H9 (cell line): ENCODE data around the gene DNAJB4. TPM values are rescaled to one million over a fixed set of nuclear protein-coding genes. Genes with fewer than 3 reads are reported as not detected.

Experiments
- DNase-seq: peaks from one replicate; pipeline ENCODE4 v3.0.0-alpha.2; 2017
- H2AFZ ChIP-seq: one replicate; pipeline ENCODE4 v1.6.1; 2013; ENCODE audit warnings: mild to moderate bottlenecking, low read length, control low read depth, moderate library complexity
- H2AK5ac ChIP-seq: 2 replicates; pipeline ENCODE4 v1.6.1; 2013; ENCODE audit warnings: low read length, control low read depth, mixed read lengths; ENCODE audit not compliant: insufficient read length
- H2BK120ac ChIP-seq: one replicate; pipeline ENCODE4 v1.6.1; 2013; ENCODE audit warnings: low read depth, mild to moderate bottlenecking, low read length, control low read depth, inconsistent platforms; ENCODE audit not compliant: poor library complexity, severe bottlenecking
- H2BK12ac ChIP-seq: 2 replicates; pipeline ENCODE4 v1.6.1; 2013; ENCODE audit warnings: low read length, control low read depth, mixed read lengths, low read depth; ENCODE audit not compliant: insufficient read length
- H2BK15ac ChIP-seq: 2 replicates; pipeline ENCODE4 v1.6.1; 2013; ENCODE audit warnings: low read depth, low read length, control low read depth
- H2BK20ac ChIP-seq: one replicate; pipeline ENCODE4 v1.6.1; 2013; ENCODE audit warnings: low read depth, mild to moderate bottlenecking, low read length, control low read depth, inconsistent platforms; ENCODE audit not compliant: poor library complexity, severe bottlenecking
- H2BK5ac ChIP-seq: 2 replicates; pipeline ENCODE4 v1.6.1; 2013; ENCODE audit warnings: low read length, control low read depth, mixed read lengths; ENCODE audit not compliant: insufficient read length
- H3K14ac ChIP-seq: 2 replicates; pipeline ENCODE4 v1.6.1; 2013; ENCODE audit warnings: low read length, control low read depth; ENCODE audit not compliant: insufficient read depth
- H3K18ac ChIP-seq: 2 replicates; pipeline ENCODE4 v1.6.1; 2013; ENCODE audit warnings: low read depth, mild to moderate bottlenecking, mixed read lengths, low read length, control low read depth; ENCODE audit not compliant: insufficient read length
- H3K23ac ChIP-seq: 2 replicates; pipeline ENCODE4 v1.6.1; 2013; ENCODE audit warnings: low read length, control low read depth, mixed read lengths, low read depth; ENCODE audit not compliant: insufficient read length
- H3K23me2 ChIP-seq: 2 replicates; pipeline ENCODE4 v1.6.1; 2013; ENCODE audit warnings: low read depth, mild to moderate bottlenecking, mixed read lengths, low read length, control low read depth; ENCODE audit not compliant: insufficient read length, poor library complexity, severe bottlenecking
- H3K27ac ChIP-seq: 2 replicates; pipeline ENCODE4 v1.5.1; 2013; ENCODE audit warnings: low read length, control low read depth, mixed read lengths, low read depth; ENCODE audit not compliant: insufficient read length
- H3K27me3 ChIP-seq: 2 replicates; pipeline ENCODE4 v1.6.1; 2013; ENCODE audit warnings: low read length, control low read depth, inconsistent platforms; ENCODE audit not compliant: insufficient read depth
- H3K4ac ChIP-seq: 2 replicates; pipeline ENCODE4 v1.6.1; 2013; ENCODE audit warnings: low read depth, mild to moderate bottlenecking, control low read depth, inconsistent platforms, low read length, moderate library complexity
- H3K4me1 ChIP-seq: 2 replicates; pipeline ENCODE4 v1.6.1; 2013; ENCODE audit warnings: low read length, control low read depth, inconsistent platforms; ENCODE audit not compliant: insufficient read depth
- H3K4me2 ChIP-seq: 2 replicates; pipeline ENCODE4 v1.6.1; 2013; ENCODE audit warnings: low read length, control low read depth, mixed read lengths; ENCODE audit not compliant: insufficient read length, insufficient read depth
- H3K56ac ChIP-seq: 2 replicates; pipeline ENCODE4 v1.6.1; 2013; ENCODE audit warnings: low read depth, mild to moderate bottlenecking, mixed read lengths, low read length, control low read depth; ENCODE audit not compliant: insufficient read length
- H3K79me1 ChIP-seq: 2 replicates; pipeline ENCODE4 v1.6.1; 2013; ENCODE audit warnings: low read depth, mild to moderate bottlenecking, moderate library complexity, low read length, control low read depth, inconsistent platforms; ENCODE audit not compliant: insufficient read depth, poor library complexity, severe bottlenecking
- H3K79me2 ChIP-seq: 2 replicates; pipeline ENCODE4 v1.6.1; 2013; ENCODE audit warnings: low read length, control low read depth, inconsistent platforms; ENCODE audit not compliant: insufficient read depth
- H3K9ac ChIP-seq: 2 replicates; pipeline ENCODE4 v1.6.1; 2013; ENCODE audit warnings: low read length, control low read depth, mixed read lengths; ENCODE audit not compliant: insufficient read length; ENCODE audit errors: extremely low read depth
- H3K9me3 ChIP-seq: one replicate; pipeline ENCODE4 v1.6.1; 2013; ENCODE audit warnings: low read depth, low read length, inconsistent platforms; ENCODE audit not compliant: control insufficient read depth
- H3T11ph ChIP-seq: one replicate; pipeline ENCODE4 v1.6.1; 2013; ENCODE audit warnings: mild to moderate bottlenecking, low read length, control low read depth, inconsistent platforms
- H4K20me1 ChIP-seq: one replicate; pipeline ENCODE4 v1.6.1; 2013; ENCODE audit not compliant: control insufficient read depth, insufficient read length, insufficient read depth
- H4K5ac ChIP-seq: 2 replicates; pipeline ENCODE4 v1.6.1; 2013; ENCODE audit warnings: low read depth, mild to moderate bottlenecking, mixed read lengths, low read length, control low read depth; ENCODE audit not compliant: insufficient read length
- H4K8ac ChIP-seq: replicated peaks from 2 replicates; pipeline ENCODE4 v1.6.1; 2013; ENCODE audit warnings: low read length, control low read depth, mixed read lengths, low read depth; ENCODE audit not compliant: insufficient read length
- H4K91ac ChIP-seq: 2 replicates; pipeline ENCODE4 v1.6.1; 2013; ENCODE audit warnings: low read depth, mild to moderate bottlenecking, moderate library complexity, mixed read lengths, low read length, control low read depth; ENCODE audit not compliant: insufficient read length
- H3K27ac Mint-ChIP-seq, 3 experiments: 2 replicates in 2 of 3; 3 replicates in 1 of 3; pipeline ENCODE4 v1.8.0; 2020 to 2021; ENCODE audit warnings: mixed read lengths in 3 of 3, mild to moderate bottlenecking in 1 of 3, moderate library complexity in 1 of 3
- H3K27me3 Mint-ChIP-seq: 2 replicates; pipeline ENCODE4 v1.8.0; 2021; ENCODE audit warnings: low read depth, mild to moderate bottlenecking, moderate library complexity, mixed read lengths
- H3K36me3 Mint-ChIP-seq, 3 experiments: 2 replicates in 2 of 3; 3 replicates in 1 of 3; pipeline ENCODE4 v1.8.0; 2020 to 2021; ENCODE audit warnings: low read depth in 3 of 3, mixed read lengths in 3 of 3; ENCODE audit not compliant: insufficient read depth in 1 of 3
- H3K4me1 Mint-ChIP-seq, 2 experiments: 2 replicates each; pipeline ENCODE4 v1.8.0; 2020; ENCODE audit warnings: mixed read lengths in 2 of 2
- H3K4me3 Mint-ChIP-seq, 2 experiments: 2 replicates in 1 of 2; 3 replicates in 1 of 2; pipeline ENCODE4 v1.8.0; 2020 to 2021; ENCODE audit warnings: mild to moderate bottlenecking in 2 of 2, mixed read lengths in 2 of 2, moderate library complexity in 1 of 2
- H3K9me3 Mint-ChIP-seq, 2 experiments: 2 replicates in 1 of 2; 3 replicates in 1 of 2; pipeline ENCODE4 v1.8.0; 2020; ENCODE audit warnings: mild to moderate bottlenecking in 2 of 2, mixed read lengths in 2 of 2, moderate library complexity in 1 of 2
- CTCF ChIP-seq: fragments of 200-600 bp; sonication (generic); conservative IDR thresholded peaks from 3 replicates; pipeline ENCODE4 v1.8.0; 2021; ENCODE audit warnings: antibody characterized with exemption, mild to moderate bottlenecking
- WGBS: extraction: QIAGEN DNeasy Blood & Tissue Kit; methylation state at CpG from one replicate; pipeline ENCODE4 v1.1.7; 2013; ENCODE audit warnings: missing lambda C conversion rate, low lambda C conversion rate, mixed read lengths; ENCODE audit not compliant: insufficient read length; ENCODE audit errors: extremely low coverage; 5-methylcytosine and 5-hydroxymethylcytosine counted together
- total RNA-seq: library from RNA; stranded (reverse); gene quantifications from 2 replicates; pipeline ENCODE4 v1.2.1, GENCODE V29; 2021

DNAJB4 gene
- total RNA-seq, 1 experiment from 2014 or later = 8.1 TPM

GRCh38 chr1:78047631-78048030, 42.9 kb downstream of the DNAJB4 start:
- H3K79me1 ChIP-seq = no peaks in the 10 kb centered on the region
- H3K4me2 ChIP-seq = no peak overlapping the region
- no peaks in the 10 kb centered on the region for H3K79me2 ChIP-seq
- no peak overlapping the region for H3K14ac ChIP-seq
- no peak overlapping the region for H4K91ac ChIP-seq
- H4K8ac ChIP-seq = no peak overlapping the region
- peaks cover 48% of the 10 kb centered on the region for H3K27me3 Mint-ChIP-seq
- TF ChIP-seq CTCF = no peak
- no peak overlapping the region for H3K9ac ChIP-seq
- no peak overlapping the region for H2BK12ac ChIP-seq
- no peak overlapping the region for H2BK120ac ChIP-seq
- no peak overlapping the region for H2AFZ ChIP-seq
- no peak overlapping the region for H3K27ac Mint-ChIP-seq
- no peak overlapping the region for H2BK15ac ChIP-seq
- H3K56ac ChIP-seq = no peak overlapping the region
- peaks cover 18 to 22% of the 10 kb centered on the region in 2 experiments for H3K4me1 Mint-ChIP-seq
- H3K23me2 ChIP-seq = peaks cover 7% of the 10 kb centered on the region
- H4K5ac ChIP-seq = no peak overlapping the region
- peaks cover 3% of the 10 kb centered on the region; the same call in 1 of the 2 replicates for H3K27me3 ChIP-seq
- WGBS = no CpG with 5 or more reads among the region's 3 CpGs
- no peak overlapping the region for H3K23ac ChIP-seq
- no peaks in the 10 kb centered on the region for H3K9me3 Mint-ChIP-seq
- peaks cover 2% of the 10 kb centered on the region; the same call in 1 of the 2 replicates for H3K4me1 ChIP-seq
- no peak overlapping the region for H2BK20ac ChIP-seq
- H3K36me3 Mint-ChIP-seq = no peaks in the 10 kb centered on the region; a peak in 1 of 7 replicates
- no peak for DNase-seq
- no peak overlapping the region for H2AK5ac ChIP-seq
- no peak overlapping the region for H3T11ph ChIP-seq
- no peak overlapping the region for H3K4ac ChIP-seq
- no peak overlapping the region for H3K18ac ChIP-seq
- no peak overlapping the region for H3K27ac ChIP-seq
- H4K20me1 ChIP-seq = no peaks in the 10 kb centered on the region
- no peak overlapping the region for H2BK5ac ChIP-seq
- H3K4me3 Mint-ChIP-seq = no peak overlapping the region
- no peaks in the 10 kb centered on the region for H3K9me3 ChIP-seq
